GM21528 (cell line): Measurements from ENCODE around the gene CEP78.
A peak's percentile ranks its signal among the peaks of the same experiment; 100 is the strongest.
"Not testable (repeated sequence)": the region's sequence is repeated elsewhere in the genome, so short reads cannot be mapped to it uniquely, and the experiment has no call there.

Source experiments
- ATAC-seq: cut with Tn5 transposase; IDR thresholded peaks from one replicate; pipeline ENCODE4 v1.9.1; 2021; ENCODE audit warnings: mild to moderate bottlenecking, moderate library complexity; ENCODE audit not compliant: unreplicated experiment, low FRiP score

CEP78 gene

GRCh38 chr9:78235762-78236550, at the start of gene CEP78:
TSS of gene CEP78 (plus strand) at chr9:78236075. CDS start at chr9:78236351, 276 bp downstream.
- peak; percentile 99 for ATAC-seq

- ATAC-seq, result no peak
Observed at GRCh38 chr9:78187763-78188484, 48.0 kb upstream of the CEP78 start.

- no peak for ATAC-seq
Observed at GRCh38 chr9:78188594-78188993, 47.3 kb upstream of the CEP78 start.

- ATAC-seq, result no peak
Observed at GRCh38 chr9:78189001-78189400, 46.9 kb upstream of the CEP78 start.

GRCh38 chr9:78189461-78189860, 46.4 kb upstream of the CEP78 start:
- no peak for ATAC-seq

- ATAC-seq, result no peak
Observed at GRCh38 chr9:78191931-78192330, 43.9 kb upstream of the CEP78 start.

- peak; percentile 64 for ATAC-seq
Observed at GRCh38 chr9:78196258-78196657, 39.6 kb upstream of the CEP78 start.

- ATAC-seq, result peak; percentile 67
Observed at GRCh38 chr9:78201158-78201777, 34.6 kb upstream of the CEP78 start.

- no peak for ATAC-seq
Observed at GRCh38 chr9:78207319-78207718, 28.6 kb upstream of the CEP78 start.

GRCh38 chr9:78207901-78208300, 28.0 kb upstream of the CEP78 start:
- ATAC-seq, result no peak

- ATAC-seq, result no peak
Observed at GRCh38 chr9:78209127-78209526, 26.7 kb upstream of the CEP78 start.

GRCh38 chr9:78210841-78211301, 25.0 kb upstream of the CEP78 start:
- peak; percentile 61 for ATAC-seq

- ATAC-seq, result no peak
Observed at GRCh38 chr9:78212868-78213267, 23.0 kb upstream of the CEP78 start.

- no peak for ATAC-seq
Observed at GRCh38 chr9:78213712-78214111, 22.2 kb upstream of the CEP78 start.

GRCh38 chr9:78214492-78214891, 21.4 kb upstream of the CEP78 start:
- ATAC-seq, result no peak

GRCh38 chr9:78215706-78216105, 20.2 kb upstream of the CEP78 start:
- no peak for ATAC-seq

GRCh38 chr9:78218890-78219289, 17.0 kb upstream of the CEP78 start:
- ATAC-seq, result no peak

- ATAC-seq, result no peak
Observed at GRCh38 chr9:78221425-78221824, 14.4 kb upstream of the CEP78 start.

GRCh38 chr9:78221841-78222240, 14.0 kb upstream of the CEP78 start:
- not testable (repeated sequence) for ATAC-seq

GRCh38 chr9:78230761-78231160, 5.1 kb upstream of the CEP78 start:
- no peak for ATAC-seq

- ATAC-seq, result not testable (repeated sequence)
Observed at GRCh38 chr9:78232471-78232870, 3.4 kb upstream of the CEP78 start.
